Measurements from ENCODE around the gene ANKRD13C.

Gene ANKRD13C

GRCh38 chr1:70265946-70266345 lies 88.6 kb downstream of the ANKRD13C start:
- H3K27me3 ChIP-seq (ENCODE audit: control insufficient read depth, insufficient read depth, low read length, poor library complexity, severe bottlenecking): no peaks in the 10 kb centered on the region
- no peaks in the 10 kb centered on the region for H3K4me1 ChIP-seq (ENCODE audit: control insufficient read depth, insufficient read depth, low read length)
- H3K4me3 ChIP-seq (ENCODE audit: insufficient read depth, low read depth, low read length): no peak overlapping the region
- no peak overlapping the region for H3K27ac ChIP-seq (ENCODE audit: insufficient read depth, low read depth, low read length, poor library complexity, severe bottlenecking)
- WGBS, 2 experiments: 89% methylated on average over 1 of the region's 1 CpG; no CpG with 5 or more reads in 1 of the 2 experiments
- H3K9me3 ChIP-seq (ENCODE audit: control insufficient read depth, low read length): no peaks in the 10 kb centered on the region
- peaks cover 5% of the 10 kb centered on the region for H3K36me3 ChIP-seq (ENCODE audit: control insufficient read depth, insufficient read depth, low read length)

GRCh38 chr1:70264839-70265238 lies 89.7 kb downstream of the ANKRD13C start:
- no peaks in the 10 kb centered on the region for H3K9me3 ChIP-seq (ENCODE audit: control insufficient read depth, low read length)
- H3K4me1 ChIP-seq (ENCODE audit: control insufficient read depth, insufficient read depth, low read length): no peaks in the 10 kb centered on the region
- no peaks in the 10 kb centered on the region for H3K27me3 ChIP-seq (ENCODE audit: control insufficient read depth, insufficient read depth, low read length, poor library complexity, severe bottlenecking)
- 92 to 95% methylated on average over 7 of the region's 7 CpGs for WGBS, 2 experiments
- H3K27ac ChIP-seq (ENCODE audit: insufficient read depth, low read depth, low read length, poor library complexity, severe bottlenecking): no peak overlapping the region
- peaks cover 5% of the 10 kb centered on the region for H3K36me3 ChIP-seq (ENCODE audit: control insufficient read depth, insufficient read depth, low read length)
- H3K4me3 ChIP-seq (ENCODE audit: insufficient read depth, low read depth, low read length): no peak overlapping the region

GRCh38 chr1:70256664-70257063 lies 97.9 kb downstream of the ANKRD13C start:
- peaks cover 4% of the 10 kb centered on the region for H3K36me3 ChIP-seq (ENCODE audit: control insufficient read depth, insufficient read depth, low read length)
- 84 to 96% methylated on average over 1 of the region's 1 CpG for WGBS, 2 experiments
- no peaks in the 10 kb centered on the region for H3K9me3 ChIP-seq (ENCODE audit: control insufficient read depth, low read length)
- no peaks in the 10 kb centered on the region for H3K27me3 ChIP-seq (ENCODE audit: control insufficient read depth, insufficient read depth, low read length, poor library complexity, severe bottlenecking)
- no peaks in the 10 kb centered on the region for H3K4me1 ChIP-seq (ENCODE audit: control insufficient read depth, insufficient read depth, low read length)
- no peak overlapping the region for H3K27ac ChIP-seq (ENCODE audit: insufficient read depth, low read depth, low read length, poor library complexity, severe bottlenecking)
- H3K4me3 ChIP-seq (ENCODE audit: insufficient read depth, low read depth, low read length): no peak overlapping the region

- Histone ChIP-seq H3K27ac (ENCODE audit: insufficient read depth, low read depth, low read length, poor library complexity, severe bottlenecking) (no peak overlapping the region), H3K4me3 (ENCODE audit: insufficient read depth, low read depth, low read length) (no peak overlapping the region), H3K27me3 (ENCODE audit: control insufficient read depth, insufficient read depth, low read length, poor library complexity, severe bottlenecking) (no peaks in the 10 kb centered on the region), H3K4me1 (ENCODE audit: control insufficient read depth, insufficient read depth, low read length) (no peaks in the 10 kb centered on the region), H3K9me3 (ENCODE audit: control insufficient read depth, low read length) (no peaks in the 10 kb centered on the region), H3K36me3 (ENCODE audit: control insufficient read depth, insufficient read depth, low read length) (peaks cover 61% of the 10 kb centered on the region)
- whole genome bisulfite sequencing, 2 experiments: 94 to 96% methylated on average over 4 of the region's 4 CpGs
These were observed 105.8 kb downstream of the ANKRD13C start for GRCh38 chr1:70248729-70249128.

GRCh38 chr1:70247768-70248167 lies 106.8 kb downstream of the ANKRD13C start:
- no peaks in the 10 kb centered on the region for H3K9me3 ChIP-seq (ENCODE audit: control insufficient read depth, low read length)
- H3K27ac ChIP-seq (ENCODE audit: insufficient read depth, low read depth, low read length, poor library complexity, severe bottlenecking): no peak overlapping the region
- H3K4me1 ChIP-seq (ENCODE audit: control insufficient read depth, insufficient read depth, low read length): no peaks in the 10 kb centered on the region
- peaks cover 60% of the 10 kb centered on the region for H3K36me3 ChIP-seq (ENCODE audit: control insufficient read depth, insufficient read depth, low read length)
- no peaks in the 10 kb centered on the region for H3K27me3 ChIP-seq (ENCODE audit: control insufficient read depth, insufficient read depth, low read length, poor library complexity, severe bottlenecking)
- H3K4me3 ChIP-seq (ENCODE audit: insufficient read depth, low read depth, low read length): no peak overlapping the region

GRCh38 chr1:70247122-70247521 lies 107.4 kb downstream of the ANKRD13C start:
- H3K36me3 ChIP-seq (ENCODE audit: control insufficient read depth, insufficient read depth, low read length): peaks cover 60% of the 10 kb centered on the region
- no peak overlapping the region for H3K27ac ChIP-seq (ENCODE audit: insufficient read depth, low read depth, low read length, poor library complexity, severe bottlenecking)
- H3K9me3 ChIP-seq (ENCODE audit: control insufficient read depth, low read length): no peaks in the 10 kb centered on the region
- H3K4me3 ChIP-seq (ENCODE audit: insufficient read depth, low read depth, low read length): no peak overlapping the region
- no peaks in the 10 kb centered on the region for H3K4me1 ChIP-seq (ENCODE audit: control insufficient read depth, insufficient read depth, low read length)
- no peaks in the 10 kb centered on the region for H3K27me3 ChIP-seq (ENCODE audit: control insufficient read depth, insufficient read depth, low read length, poor library complexity, severe bottlenecking)

- no peaks in the 10 kb centered on the region for H3K9me3 ChIP-seq (ENCODE audit: control insufficient read depth, low read length)
- no peaks in the 10 kb centered on the region for H3K27me3 ChIP-seq (ENCODE audit: control insufficient read depth, insufficient read depth, low read length, poor library complexity, severe bottlenecking)
- H3K4me3 ChIP-seq (ENCODE audit: insufficient read depth, low read depth, low read length): no peak overlapping the region
- H3K4me1 ChIP-seq (ENCODE audit: control insufficient read depth, insufficient read depth, low read length): no peaks in the 10 kb centered on the region
- H3K27ac ChIP-seq (ENCODE audit: insufficient read depth, low read depth, low read length, poor library complexity, severe bottlenecking): no peak overlapping the region
- H3K36me3 ChIP-seq (ENCODE audit: control insufficient read depth, insufficient read depth, low read length): peaks cover 65% of the 10 kb centered on the region
These were observed 114.6 kb downstream of the ANKRD13C start for GRCh38 chr1:70239940-70240339.

- H3K9me3 ChIP-seq (ENCODE audit: control insufficient read depth, low read length): no peaks in the 10 kb centered on the region
- no peaks in the 10 kb centered on the region for H3K4me1 ChIP-seq (ENCODE audit: control insufficient read depth, insufficient read depth, low read length)
- no peak overlapping the region for H3K4me3 ChIP-seq (ENCODE audit: insufficient read depth, low read depth, low read length)
- H3K27ac ChIP-seq (ENCODE audit: insufficient read depth, low read depth, low read length, poor library complexity, severe bottlenecking): no peak overlapping the region
- H3K36me3 ChIP-seq (ENCODE audit: control insufficient read depth, insufficient read depth, low read length): peaks cover 62% of the 10 kb centered on the region
- H3K27me3 ChIP-seq (ENCODE audit: control insufficient read depth, insufficient read depth, low read length, poor library complexity, severe bottlenecking): no peaks in the 10 kb centered on the region
These were observed 119.8 kb downstream of the ANKRD13C start for GRCh38 chr1:70234733-70235132.

- no peaks in the 10 kb centered on the region for H3K4me1 ChIP-seq (ENCODE audit: control insufficient read depth, insufficient read depth, low read length)
- H3K9me3 ChIP-seq (ENCODE audit: control insufficient read depth, low read length): no peaks in the 10 kb centered on the region
- peaks cover 45% of the 10 kb centered on the region for H3K36me3 ChIP-seq (ENCODE audit: control insufficient read depth, insufficient read depth, low read length)
- no peaks in the 10 kb centered on the region for H3K27me3 ChIP-seq (ENCODE audit: control insufficient read depth, insufficient read depth, low read length, poor library complexity, severe bottlenecking)
- 94 to 97% methylated on average over 3 of the region's 4 CpGs for WGBS, 2 experiments
- H3K4me3 ChIP-seq (ENCODE audit: insufficient read depth, low read depth, low read length): no peak overlapping the region
- H3K27ac ChIP-seq (ENCODE audit: insufficient read depth, low read depth, low read length, poor library complexity, severe bottlenecking): no peak overlapping the region
These were observed 123.0 kb downstream of the ANKRD13C start for GRCh38 chr1:70231475-70231874.

- H3K4me3 ChIP-seq (ENCODE audit: insufficient read depth, low read depth, low read length): no peak overlapping the region
- H3K4me1 ChIP-seq (ENCODE audit: control insufficient read depth, insufficient read depth, low read length): peaks cover 6% of the 10 kb centered on the region
- 89% methylated on average over 1 of the region's 2 CpGs; no CpG with 5 or more reads in 1 of the 2 experiments for WGBS, 2 experiments
- H3K36me3 ChIP-seq (ENCODE audit: control insufficient read depth, insufficient read depth, low read length): peaks cover 36% of the 10 kb centered on the region
- H3K9me3 ChIP-seq (ENCODE audit: control insufficient read depth, low read length): no peaks in the 10 kb centered on the region
- H3K27ac ChIP-seq (ENCODE audit: insufficient read depth, low read depth, low read length, poor library complexity, severe bottlenecking): no peak overlapping the region
- H3K27me3 ChIP-seq (ENCODE audit: control insufficient read depth, insufficient read depth, low read length, poor library complexity, severe bottlenecking): no peaks in the 10 kb centered on the region
These were observed 125.9 kb downstream of the ANKRD13C start for GRCh38 chr1:70228670-70229069.

GRCh38 chr1:70227439-70227838 lies 127.1 kb downstream of the ANKRD13C start:
- Histone ChIP-seq H3K36me3 (ENCODE audit: control insufficient read depth, insufficient read depth, low read length) (peaks cover 33% of the 10 kb centered on the region), H3K9me3 (ENCODE audit: control insufficient read depth, low read length) (no peaks in the 10 kb centered on the region), H3K27ac (ENCODE audit: insufficient read depth, low read depth, low read length, poor library complexity, severe bottlenecking) (no peak overlapping the region), H3K4me3 (ENCODE audit: insufficient read depth, low read depth, low read length) (no peak overlapping the region), H3K27me3 (ENCODE audit: control insufficient read depth, insufficient read depth, low read length, poor library complexity, severe bottlenecking) (no peaks in the 10 kb centered on the region), H3K4me1 (ENCODE audit: control insufficient read depth, insufficient read depth, low read length) (peaks cover 14% of the 10 kb centered on the region)
- 91 to 93% methylated on average over 1 of the region's 1 CpG for WGBS, 2 experiments

All from ectodermal cell (in vitro differentiated cells).